Glutamatergic neuron (in vitro differentiated cells): ENCODE results near the gene FGF12. TPM values are rescaled to one million over a fixed set of nuclear protein-coding genes. Genes with fewer than 3 reads are reported as not detected.

Experiments used
- DNase-seq: peaks from one replicate; pipeline ENCODE4 v3.0.0; 2022
- H3K27ac Mint-ChIP-seq: one replicate; pipeline ENCODE4 v1.8.0; 2020; ENCODE audit warnings: mild to moderate bottlenecking, mixed read lengths, inconsistent platforms; ENCODE audit not compliant: unreplicated experiment
- H3K27me3 Mint-ChIP-seq: one replicate; pipeline ENCODE4 v1.8.0; 2020; ENCODE audit warnings: mild to moderate bottlenecking, moderate library complexity, mixed read lengths, inconsistent platforms; ENCODE audit not compliant: unreplicated experiment
- H3K36me3 Mint-ChIP-seq: one replicate; pipeline ENCODE4 v1.8.0; 2020; ENCODE audit warnings: mild to moderate bottlenecking, mixed read lengths, inconsistent platforms; ENCODE audit not compliant: unreplicated experiment
- H3K4me1 Mint-ChIP-seq: one replicate; pipeline ENCODE4 v1.8.0; 2020; ENCODE audit warnings: mild to moderate bottlenecking, low read depth, mixed read lengths, inconsistent platforms; ENCODE audit not compliant: unreplicated experiment
- H3K4me3 Mint-ChIP-seq: one replicate; pipeline ENCODE4 v1.8.0; 2020; ENCODE audit warnings: mild to moderate bottlenecking, mixed read lengths, inconsistent platforms; ENCODE audit not compliant: unreplicated experiment
- H3K9me3 Mint-ChIP-seq: one replicate; pipeline ENCODE4 v1.8.0; 2020; ENCODE audit warnings: mild to moderate bottlenecking, moderate library complexity, mixed read lengths, inconsistent platforms; ENCODE audit not compliant: unreplicated experiment
- total RNA-seq: library from RNA; stranded (reverse); fragmentation: NEBNext Ultra II Directional; extraction: Animal tissue kit (Norgen Biotek cat#: 25700); gene quantifications from one replicate; pipeline ENCODE4 v1.2.1, GENCODE V29; 2021; ENCODE audit not compliant: unreplicated experiment
- TF ChIP-seq, protein P1 (sequence below): fragments of 200-600 bp; sonication (generic); IDR thresholded peaks from one replicate; pipeline ENCODE4 v1.5.0; 2021; ENCODE audit not compliant: partially characterized antibody, unreplicated experiment

The FGF12 gene
- total RNA-seq, 1 donor from 2014 or later, result 33.1 TPM

DNA sequence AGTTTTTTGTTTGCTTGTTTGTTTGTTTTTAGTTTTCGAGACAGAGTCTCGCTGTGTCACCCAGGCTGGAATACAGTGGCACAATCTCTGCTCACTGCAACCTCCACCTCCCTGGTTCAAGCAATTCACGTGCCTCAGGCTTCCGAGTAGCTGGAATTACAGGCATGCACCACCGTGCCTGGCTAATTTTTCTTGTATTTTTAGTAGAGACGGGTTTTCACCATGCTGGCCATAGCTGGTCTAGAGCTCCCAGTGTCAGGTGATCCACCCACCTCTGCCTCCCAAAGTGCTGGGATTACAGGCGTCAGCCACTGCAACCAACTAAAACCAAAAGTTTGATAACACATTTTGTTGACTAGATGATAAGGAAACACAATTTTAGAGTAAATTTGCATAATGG, 372.7 kb downstream of the FGF12 start:
- H3K4me1 Mint-ChIP-seq, result no peaks in the 10 kb centered on the region
- TF ChIP-seq, protein P1, sequence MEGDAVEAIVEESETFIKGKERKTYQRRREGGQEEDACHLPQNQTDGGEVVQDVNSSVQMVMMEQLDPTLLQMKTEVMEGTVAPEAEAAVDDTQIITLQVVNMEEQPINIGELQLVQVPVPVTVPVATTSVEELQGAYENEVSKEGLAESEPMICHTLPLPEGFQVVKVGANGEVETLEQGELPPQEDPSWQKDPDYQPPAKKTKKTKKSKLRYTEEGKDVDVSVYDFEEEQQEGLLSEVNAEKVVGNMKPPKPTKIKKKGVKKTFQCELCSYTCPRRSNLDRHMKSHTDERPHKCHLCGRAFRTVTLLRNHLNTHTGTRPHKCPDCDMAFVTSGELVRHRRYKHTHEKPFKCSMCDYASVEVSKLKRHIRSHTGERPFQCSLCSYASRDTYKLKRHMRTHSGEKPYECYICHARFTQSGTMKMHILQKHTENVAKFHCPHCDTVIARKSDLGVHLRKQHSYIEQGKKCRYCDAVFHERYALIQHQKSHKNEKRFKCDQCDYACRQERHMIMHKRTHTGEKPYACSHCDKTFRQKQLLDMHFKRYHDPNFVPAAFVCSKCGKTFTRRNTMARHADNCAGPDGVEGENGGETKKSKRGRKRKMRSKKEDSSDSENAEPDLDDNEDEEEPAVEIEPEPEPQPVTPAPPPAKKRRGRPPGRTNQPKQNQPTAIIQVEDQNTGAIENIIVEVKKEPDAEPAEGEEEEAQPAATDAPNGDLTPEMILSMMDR, result no peak
- DNase-seq, result no peak
- no peaks in the 10 kb centered on the region for H3K36me3 Mint-ChIP-seq
- no peaks in the 10 kb centered on the region for H3K9me3 Mint-ChIP-seq
- H3K4me3 Mint-ChIP-seq, result no peak overlapping the region
- H3K27me3 Mint-ChIP-seq, result no peaks in the 10 kb centered on the region
- no peak overlapping the region for H3K27ac Mint-ChIP-seq

DNA sequence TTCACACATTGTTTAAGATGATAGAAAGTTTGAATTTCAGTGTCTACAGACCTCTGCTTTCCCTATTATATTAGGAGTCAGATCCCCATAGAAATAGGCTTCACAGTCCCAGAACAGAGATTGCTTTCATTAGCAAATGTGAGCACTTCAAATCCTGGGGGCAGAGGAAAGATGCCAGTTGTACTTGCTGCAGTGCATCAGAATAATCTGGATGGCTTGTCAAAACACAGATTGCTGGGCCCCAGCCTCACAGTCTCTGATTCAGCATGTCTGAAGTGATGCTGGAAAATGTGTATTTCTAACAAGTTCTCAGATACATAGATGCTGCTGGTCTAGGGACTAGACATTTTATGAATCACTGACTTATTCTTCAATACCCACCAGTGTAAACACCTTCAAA, 375.2 kb downstream of the FGF12 start:
- TF ChIP-seq, protein P1, result no peak
- Mint-ChIP-seq H3K4me3 (no peak overlapping the region), H3K4me1 (no peaks in the 10 kb centered on the region)

DNA sequence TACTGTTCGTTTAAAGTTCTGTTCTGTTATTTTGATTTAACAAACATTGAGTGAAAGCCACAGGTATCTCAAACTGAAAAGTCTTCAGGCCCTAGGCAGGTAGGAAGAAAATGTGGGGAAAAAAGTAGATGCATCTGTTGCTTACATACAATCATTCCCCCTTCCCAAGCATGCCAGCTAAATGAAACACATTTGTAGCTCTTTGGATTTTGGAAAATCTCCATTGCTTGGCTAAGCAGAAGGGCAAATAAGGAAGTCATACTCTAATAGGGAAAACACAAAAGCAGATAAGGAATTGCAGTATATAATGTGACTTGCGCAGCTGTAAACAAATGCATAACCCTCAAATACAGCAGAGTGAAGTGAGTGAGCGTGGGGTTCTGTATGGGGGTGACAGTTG, 375.9 kb downstream of the FGF12 start:
- DNase-seq, result no peak
- Mint-ChIP-seq H3K4me3 (no peak overlapping the region), H3K9me3 (no peaks in the 10 kb centered on the region), H3K4me1 (no peaks in the 10 kb centered on the region), H3K27ac (no peak overlapping the region), H3K27me3 (no peaks in the 10 kb centered on the region), H3K36me3 (no peaks in the 10 kb centered on the region)
- TF ChIP-seq, protein P1, result no peak

More for the DNA sequence above, 375.2 kb downstream of the FGF12 start:
- DNase-seq, result no peak
- no peaks in the 10 kb centered on the region for H3K27me3 Mint-ChIP-seq
- no peaks in the 10 kb centered on the region for H3K36me3 Mint-ChIP-seq
- H3K27ac Mint-ChIP-seq, result no peak overlapping the region
- no peaks in the 10 kb centered on the region for H3K9me3 Mint-ChIP-seq

DNA sequence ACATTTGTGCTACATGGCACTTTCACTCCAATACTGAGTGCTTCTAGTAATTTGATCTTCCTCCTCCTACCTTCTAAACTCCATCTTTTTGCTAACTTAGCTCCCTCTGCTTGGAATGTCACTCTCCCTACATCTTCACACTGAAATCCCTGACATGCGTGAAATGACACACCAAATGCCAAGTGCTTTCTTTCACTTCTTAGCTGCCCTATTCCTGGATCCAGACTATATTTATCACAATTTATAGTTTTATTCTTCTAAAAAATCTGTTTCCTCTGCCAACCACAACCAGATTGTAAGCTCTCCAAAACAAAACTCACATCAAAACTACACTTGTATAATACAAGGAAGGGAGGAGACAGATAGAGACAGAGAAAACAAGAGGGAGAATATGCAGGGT, 387.3 kb downstream of the FGF12 start:
- H3K36me3 Mint-ChIP-seq, result no peaks in the 10 kb centered on the region
- H3K27me3 Mint-ChIP-seq, result peaks cover 2% of the 10 kb centered on the region
- no peaks in the 10 kb centered on the region for H3K4me1 Mint-ChIP-seq
- H3K4me3 Mint-ChIP-seq, result no peak overlapping the region
- TF ChIP-seq, protein P1, result no peak
- DNase-seq, result no peak
- H3K27ac Mint-ChIP-seq, result no peak overlapping the region
- no peaks in the 10 kb centered on the region for H3K9me3 Mint-ChIP-seq

DNA sequence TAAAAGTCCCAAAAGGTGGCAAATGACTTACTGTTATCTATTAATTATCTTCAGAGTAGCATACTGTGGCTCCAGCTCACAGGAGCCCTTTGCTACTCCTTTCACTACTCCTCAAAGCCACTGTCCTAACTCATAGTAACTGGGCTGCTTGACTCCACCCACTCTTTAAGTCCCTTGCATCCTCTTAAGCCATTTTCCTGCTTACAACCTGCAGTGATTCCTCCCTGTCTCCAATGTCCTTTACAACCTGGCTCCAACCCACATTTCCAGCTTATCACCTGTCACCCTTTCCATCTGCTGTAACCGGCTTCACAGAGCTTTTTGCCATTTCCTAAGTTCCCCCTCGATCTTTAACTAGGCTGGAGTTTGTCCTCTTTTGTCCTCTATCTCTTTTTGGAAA, 388.1 kb downstream of the FGF12 start:
- DNase-seq, result no peak
- Mint-ChIP-seq H3K27ac (no peak overlapping the region), H3K4me3 (no peak overlapping the region), H3K27me3 (peaks cover 2% of the 10 kb centered on the region), H3K36me3 (no peaks in the 10 kb centered on the region), H3K9me3 (no peaks in the 10 kb centered on the region), H3K4me1 (no peaks in the 10 kb centered on the region)
- TF ChIP-seq, protein P1, result no peak
